Panc1 (cell line): ENCODE measurements around the gene RING1. TPM values are rescaled to one million over a fixed set of nuclear protein-coding genes. Genes with fewer than 3 reads are reported as not detected.

Experiments
- ATAC-seq: fragments of 200-7000 bp; cut with Tn5 transposase; 2 replicates; pipeline ENCODE4 v1.9.1; 2020; ENCODE audit warnings: mild to moderate bottlenecking, moderate library complexity
- BruUV-seq: library from RNA; stranded (reverse); fragments of 400-500 nt; replicated peaks from 2 replicates; lab custom pipeline; 2021; lab: Mats Ljungman, UMichigan
- CTCF ChIA-PET: fragments of 300-600 bp; sonication (Branson Sonifier 250); formaldehyde crosslinking; loops from one replicate; lab custom pipeline; 2022; ENCODE audit warnings: antibody characterized with exemption; lab: Charles Lee
- POLR2A ChIA-PET: fragments of 300-600 bp; sonication (Branson Sonifier 250); formaldehyde crosslinking; loops from one replicate; lab custom pipeline; 2022; ENCODE audit warnings: antibody characterized with exemption; lab: Charles Lee
- DNase-seq: peaks from one replicate; pipeline ENCODE4 v3.0.0-alpha.2; 2010; ENCODE audit warnings: low read depth, low spot score
- H3K27ac ChIP-seq: 2 replicates; pipeline ENCODE4 v1.5.1; 2011; ENCODE audit warnings: mild to moderate bottlenecking, low read length, inconsistent platforms
- H3K27me3 ChIP-seq: fragments of 200-500 bp; sonication (Bioruptor generic); 2 replicates; pipeline ENCODE4 v1.6.0; 2014; ENCODE audit warnings: low read length, inconsistent platforms; ENCODE audit not compliant: control insufficient read depth, insufficient read depth
- H3K36me3 ChIP-seq: fragments of 200-500 bp; sonication (Bioruptor generic); 2 replicates; pipeline ENCODE4 v1.5.1; 2014; ENCODE audit warnings: inconsistent platforms, mild to moderate bottlenecking, low read length, moderate library complexity; ENCODE audit not compliant: control insufficient read depth, insufficient read depth
- H3K4me1 ChIP-seq: 2 replicates; pipeline ENCODE4 v1.5.1; 2011; ENCODE audit warnings: inconsistent platforms, mild to moderate bottlenecking, low read length, moderate library complexity; ENCODE audit not compliant: control insufficient read depth, insufficient read depth
- H3K4me3 ChIP-seq, 2 experiments: 2 replicates each; pipeline ENCODE4 v1.5.1; 2011 to 2012; ENCODE audit warnings: low read depth in 2 of 2, low read length in 2 of 2, mild to moderate bottlenecking in 2 of 2, inconsistent platforms in 1 of 2, moderate library complexity in 1 of 2
- H3K9me3 ChIP-seq: fragments of 200-500 bp; sonication (Bioruptor generic); 2 replicates; pipeline ENCODE4 v1.5.1; 2014; ENCODE audit warnings: low read depth, mild to moderate bottlenecking, inconsistent platforms, low read length, moderate library complexity; ENCODE audit not compliant: control insufficient read depth, insufficient read depth
- CTCF ChIP-seq: fragments of 450-650 bp; IDR thresholded peaks from 2 replicates; pipeline ENCODE4 v1.5.1; 2017; ENCODE audit warnings: mild to moderate bottlenecking
- POLR2AphosphoS5 ChIP-seq: IDR thresholded peaks from 2 replicates; pipeline ENCODE4 v1.6.1; 2012; ENCODE audit warnings: mild to moderate bottlenecking, low read depth, low read length, moderate library complexity
- REST ChIP-seq, 2 experiments: IDR thresholded peaks; 2 replicates each; pipeline ENCODE4 v1.6.1; 2011 to 2012; ENCODE audit warnings: low read depth in 2 of 2, control low read depth in 1 of 2, low read length in 1 of 2, mild to moderate bottlenecking in 1 of 2, moderate library complexity in 1 of 2; ENCODE audit not compliant: insufficient read depth in 1 of 2
- SIN3A ChIP-seq: IDR thresholded peaks from 2 replicates; pipeline ENCODE4 v1.6.1; 2012; ENCODE audit warnings: low read depth, mild to moderate bottlenecking, low read length, moderate library complexity, borderline replicate concordance; ENCODE audit not compliant: insufficient read depth
- TCF7L2 ChIP-seq: IDR thresholded peaks from 2 replicates; pipeline ENCODE4 v1.6.1; 2011; ENCODE audit warnings: mild to moderate bottlenecking, low read depth, low read length, inconsistent platforms
- in situ Hi-C: cut with HindIII; loops from 2 replicates; pipeline ENCODE4 v1.10.0; 2016; ENCODE audit warnings: low sequenced_read_pairs, low pct_unique_long_range_greater_than_20kb
- intact Hi-C: fragments of 100-400 bp; cut with micrococcal nuclease; formaldehyde crosslinking; loops from one replicate; pipeline ENCODE4 v1.10.0; 2022; ENCODE audit not compliant: unreplicated experiment
- total RNA-seq: library from RNA; stranded (reverse); gene quantifications from one replicate; pipeline ENCODE4 v1.2.1, GENCODE V29; 2021; ENCODE audit not compliant: unreplicated experiment

Gene RING1
- total RNA-seq, 1 experiment from 2014 or later = 33.7 TPM

DNA sequence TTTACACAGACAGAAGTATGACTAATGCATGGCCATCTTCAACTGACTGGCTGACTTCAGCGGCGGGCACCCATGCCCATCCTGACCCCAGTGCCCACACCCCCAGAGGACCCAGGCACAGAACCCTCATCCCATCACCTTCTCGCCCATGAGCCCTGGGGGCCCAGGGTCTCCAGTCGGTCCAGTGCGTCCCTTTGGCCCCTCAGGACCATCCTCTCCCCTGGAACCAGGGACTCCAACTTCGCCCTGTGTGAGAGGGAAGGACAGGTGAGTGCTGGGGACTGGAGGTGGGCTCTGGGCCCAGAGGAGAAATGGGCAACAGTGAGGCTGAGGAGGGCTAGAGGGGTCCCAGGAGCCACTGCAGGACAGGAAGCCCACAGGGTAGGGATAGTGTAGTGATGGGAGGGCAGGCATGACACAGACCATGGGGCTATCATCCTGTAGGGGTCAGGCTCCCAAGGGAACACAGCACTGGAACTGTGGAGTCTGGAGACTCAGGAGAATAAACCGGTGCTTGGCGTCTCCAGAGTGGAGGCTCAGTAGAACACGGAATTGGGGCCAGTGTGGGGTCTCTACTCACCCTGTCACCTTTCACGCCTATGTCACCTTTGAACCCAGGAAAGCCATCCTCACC, 32.7 kb upstream of the RING1 start:
- intact Hi-C loops = loop anchor here (10.0 kb wide), 2 partner anchors 51 to 161 kb away; no protein-coding TSS in a partner anchor
- Histone ChIP-seq H3K9me3 (no peaks in the 10 kb centered on the region), H3K4me3 (no peak overlapping the region), H3K27me3 (no peaks in the 10 kb centered on the region), H3K4me1 (peaks cover 6% of the 10 kb centered on the region), H3K36me3 (no peaks in the 10 kb centered on the region), H3K27ac (no peak overlapping the region)
- no peak for TF ChIP-seq SIN3A
- no peak for TF ChIP-seq REST (IDR thresholded peaks at IDR 0.05; ENCODE audit: insufficient read depth in 1 of 2, low read depth in 2 of 2, low read length in 1 of 2)
- no peak for TF ChIP-seq POLR2AphosphoS5
- TF ChIP-seq TCF7L2 = no peak
- no peak for TF ChIP-seq CTCF
- CTCF ChIA-PET = no interaction called here
- BruUV-seq = no TSS peak
- ATAC-seq (no peak), DNase-seq (no peak)
- in situ Hi-C loops = no loop called here
- POLR2A ChIA-PET = no interaction called here

- in situ Hi-C loops (no loop called here), intact Hi-C loops (loop anchor here (10.0 kb wide), 2 partner anchors 52 to 162 kb away; no protein-coding TSS in a partner anchor)
- Histone ChIP-seq H3K27me3 (no peaks in the 10 kb centered on the region), H3K4me1 (peaks cover 6% of the 10 kb centered on the region), H3K36me3 (no peaks in the 10 kb centered on the region), H3K27ac (no peak overlapping the region), H3K4me3 (no peak overlapping the region), H3K9me3 (no peaks in the 10 kb centered on the region)
- TF ChIP-seq SIN3A (no peak), CTCF (no peak), TCF7L2 (no peak), POLR2AphosphoS5 (no peak), REST (IDR thresholded peaks at IDR 0.05; ENCODE audit: insufficient read depth in 1 of 2, low read depth in 2 of 2, low read length in 1 of 2) (no peak)
- no TSS peak for BruUV-seq
- ATAC-seq (no peak), DNase-seq (no peak)
- ChIA-PET POLR2A (no interaction called here), CTCF (no interaction called here)
Measured at GRCh38 chr6:33176906-33177305, 31.4 kb upstream of the RING1 start.
